GM13976 (cell line): ENCODE measurements around the gene SLC22A31.

Experiments used
- DNase-seq: peaks from one replicate; pipeline ENCODE4 v3.0.0; 2012; ENCODE audit warnings: low spot score
- in situ Hi-C: fragments of 300-500 bp; cut with MboI; formaldehyde crosslinking; loops from one replicate; pipeline ENCODE4 v1.12.0; 2022; ENCODE audit warnings: low sequenced_read_pairs, mixed read lengths, inconsistent platforms; ENCODE audit not compliant: unreplicated experiment
- TF ChIP-seq, protein P1 (sequence below): IDR thresholded peaks from 2 replicates; pipeline ENCODE4 v1.5.1; 2012; ENCODE audit warnings: borderline replicate concordance, mild to moderate bottlenecking; ENCODE audit not compliant: insufficient read depth; ENCODE audit errors: extremely low read depth, missing control alignments, control extremely low read depth

SLC22A31 gene

DNA sequence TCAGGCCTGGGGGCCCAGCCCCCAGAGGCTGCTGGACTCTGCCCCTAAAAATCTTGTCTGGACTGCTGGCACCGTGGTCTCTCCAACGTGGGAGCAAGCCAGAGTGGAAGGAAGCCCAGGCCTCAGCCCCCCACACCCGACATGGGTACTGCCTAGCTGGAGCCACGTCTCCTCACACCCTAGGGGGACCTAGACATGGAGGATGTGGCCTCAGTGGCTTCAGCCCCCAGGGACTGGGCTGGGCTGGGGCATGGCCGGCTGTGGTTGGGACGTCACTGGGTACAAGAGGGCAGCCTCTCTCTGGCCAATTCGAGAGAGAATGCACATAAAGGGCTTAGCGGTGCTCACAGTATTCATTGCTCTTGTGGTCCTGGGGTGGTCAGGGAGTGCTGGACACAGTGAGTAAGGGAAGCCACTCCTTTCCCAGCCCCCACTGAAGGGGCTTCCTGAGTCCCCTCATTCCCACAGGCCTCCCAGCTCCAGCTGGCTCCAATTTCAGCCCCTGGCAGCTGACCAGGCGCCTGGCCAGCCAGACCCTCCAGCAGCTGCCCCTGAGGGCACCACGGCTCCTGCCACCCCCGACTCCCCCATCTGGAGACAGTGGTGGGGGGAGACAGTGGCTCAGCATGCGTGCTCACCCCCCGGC lies 27.7 kb downstream of the SLC22A31 start:
- in situ Hi-C loops, result no loop called here
- TF ChIP-seq, protein P1, sequence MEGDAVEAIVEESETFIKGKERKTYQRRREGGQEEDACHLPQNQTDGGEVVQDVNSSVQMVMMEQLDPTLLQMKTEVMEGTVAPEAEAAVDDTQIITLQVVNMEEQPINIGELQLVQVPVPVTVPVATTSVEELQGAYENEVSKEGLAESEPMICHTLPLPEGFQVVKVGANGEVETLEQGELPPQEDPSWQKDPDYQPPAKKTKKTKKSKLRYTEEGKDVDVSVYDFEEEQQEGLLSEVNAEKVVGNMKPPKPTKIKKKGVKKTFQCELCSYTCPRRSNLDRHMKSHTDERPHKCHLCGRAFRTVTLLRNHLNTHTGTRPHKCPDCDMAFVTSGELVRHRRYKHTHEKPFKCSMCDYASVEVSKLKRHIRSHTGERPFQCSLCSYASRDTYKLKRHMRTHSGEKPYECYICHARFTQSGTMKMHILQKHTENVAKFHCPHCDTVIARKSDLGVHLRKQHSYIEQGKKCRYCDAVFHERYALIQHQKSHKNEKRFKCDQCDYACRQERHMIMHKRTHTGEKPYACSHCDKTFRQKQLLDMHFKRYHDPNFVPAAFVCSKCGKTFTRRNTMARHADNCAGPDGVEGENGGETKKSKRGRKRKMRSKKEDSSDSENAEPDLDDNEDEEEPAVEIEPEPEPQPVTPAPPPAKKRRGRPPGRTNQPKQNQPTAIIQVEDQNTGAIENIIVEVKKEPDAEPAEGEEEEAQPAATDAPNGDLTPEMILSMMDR, result no peak
- DNase-seq, result no peak

DNA sequence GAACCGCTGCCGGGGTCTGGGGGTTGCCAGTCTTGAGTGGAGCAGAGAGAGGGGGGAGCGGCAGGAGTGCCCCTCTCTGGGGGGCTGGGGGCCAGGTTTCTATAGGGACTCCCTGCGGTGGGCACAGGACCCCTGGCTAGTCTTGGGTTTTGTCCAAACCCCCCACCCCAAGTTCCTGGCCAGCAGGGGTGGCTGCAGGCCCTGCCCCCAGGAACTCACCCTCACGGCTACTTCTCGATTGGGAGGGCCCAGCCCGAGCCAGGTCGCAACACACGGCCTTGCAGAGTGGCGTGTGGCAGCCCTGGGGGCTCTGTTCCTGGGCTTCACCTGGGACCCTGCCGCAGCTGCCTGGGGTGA lies 28.2 kb downstream of the SLC22A31 start:
- DNase-seq, result no peak
- TF ChIP-seq, protein P1, result no peak
- in situ Hi-C loops, result no loop called here

DNA sequence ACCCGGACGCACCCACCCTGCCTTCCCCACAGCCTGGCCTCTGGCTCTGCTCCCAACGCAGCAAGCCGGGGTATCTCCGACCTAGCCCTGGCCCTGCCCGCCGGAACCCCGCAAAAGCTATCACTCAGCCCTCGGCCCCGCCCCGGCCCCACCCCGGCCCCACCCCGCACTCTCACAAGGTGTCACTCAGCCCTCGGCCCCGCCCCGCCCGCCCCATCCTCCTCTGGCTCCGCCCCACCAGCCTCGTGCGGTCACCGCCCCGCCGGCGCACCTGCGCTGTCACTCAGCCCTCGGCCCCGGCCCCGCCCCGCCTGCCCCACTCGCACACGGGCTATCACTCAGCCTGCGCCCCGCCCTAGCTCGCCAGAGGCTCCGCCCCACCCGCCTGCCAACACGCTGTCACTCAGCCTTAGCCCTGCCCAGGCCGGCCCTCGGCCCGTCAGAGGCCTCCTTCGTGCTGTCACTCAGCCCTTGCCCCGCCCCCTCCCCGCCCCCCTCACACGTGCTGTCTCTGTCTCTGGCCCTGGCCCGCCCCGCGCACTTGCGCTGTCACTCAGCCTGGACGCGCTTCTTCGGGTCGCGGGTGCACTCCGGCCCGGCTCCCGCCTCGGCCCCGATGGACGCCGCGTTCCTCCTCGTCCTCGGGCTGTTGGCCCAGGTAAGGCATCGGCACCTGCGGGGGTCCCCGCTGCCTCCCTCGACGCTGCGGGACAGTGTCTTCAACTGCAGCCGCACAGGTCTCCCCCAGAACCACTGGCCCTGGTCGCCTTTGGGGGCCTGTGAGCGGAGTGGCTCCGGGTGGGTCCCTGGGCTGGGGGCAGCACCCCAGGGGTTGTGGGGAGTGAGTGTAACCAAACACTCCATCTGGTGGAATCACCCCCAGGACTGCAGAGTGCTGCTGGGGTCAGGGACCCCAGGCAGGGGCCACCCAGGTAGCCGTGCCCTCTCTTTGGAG lies 28.8 kb downstream of the SLC22A31 start, which contains the start of gene CDH15:
TSS of gene CDH15 (plus strand) at position 533 of the 955 bp plus-strand sequence. CDS start at position 617, 84 bp downstream.
- DNase-seq, result peak; percentile 100
- TF ChIP-seq, protein P1, result no peak
- in situ Hi-C loops, result no loop called here

DNA sequence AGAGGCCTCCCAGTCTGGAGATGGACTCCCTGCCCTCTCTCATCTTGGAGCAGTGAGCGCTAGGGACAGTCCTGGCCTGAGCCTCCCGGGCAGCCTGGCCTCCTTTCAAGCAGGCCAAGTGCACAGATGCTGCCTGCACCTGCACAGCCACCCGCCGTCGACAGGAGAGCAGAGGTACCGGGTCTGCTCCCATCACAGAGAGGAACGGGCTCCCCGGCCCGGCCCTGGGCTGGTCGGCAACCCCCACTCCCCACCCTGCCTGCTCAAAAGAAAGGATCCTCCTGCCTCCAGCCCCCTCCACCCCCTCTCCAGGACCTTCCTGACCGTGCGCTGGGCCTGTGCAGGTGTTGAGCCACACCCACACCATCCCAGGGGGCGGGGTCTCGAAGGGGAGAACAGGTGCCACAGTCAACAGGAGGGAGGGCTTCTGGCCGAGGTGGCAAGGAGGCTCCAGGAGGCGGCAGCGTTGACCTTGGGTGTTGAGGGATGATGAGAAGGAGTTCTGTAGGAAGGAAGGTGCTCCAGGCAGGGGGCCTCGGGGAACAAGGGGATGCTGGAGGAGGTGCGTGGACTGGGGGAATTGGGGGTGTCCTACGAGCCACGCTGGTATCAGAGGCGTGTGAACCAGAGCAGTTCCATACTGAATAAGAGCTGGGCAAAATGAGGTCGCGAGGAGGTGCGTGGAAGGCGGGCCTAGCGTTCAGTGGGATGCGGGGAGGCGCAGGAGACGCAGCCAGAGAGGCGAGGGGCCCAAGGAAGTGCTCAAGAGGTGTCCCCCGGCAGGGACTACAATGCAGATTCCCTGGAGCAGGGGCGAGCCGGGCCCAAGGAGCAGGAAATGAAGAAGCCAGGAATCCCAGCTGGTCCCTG lies 29.8 kb downstream of the SLC22A31 start:
- DNase-seq, result no peak
- TF ChIP-seq, protein P1, result peak; percentile 7
- in situ Hi-C loops, result no loop called here

DNA sequence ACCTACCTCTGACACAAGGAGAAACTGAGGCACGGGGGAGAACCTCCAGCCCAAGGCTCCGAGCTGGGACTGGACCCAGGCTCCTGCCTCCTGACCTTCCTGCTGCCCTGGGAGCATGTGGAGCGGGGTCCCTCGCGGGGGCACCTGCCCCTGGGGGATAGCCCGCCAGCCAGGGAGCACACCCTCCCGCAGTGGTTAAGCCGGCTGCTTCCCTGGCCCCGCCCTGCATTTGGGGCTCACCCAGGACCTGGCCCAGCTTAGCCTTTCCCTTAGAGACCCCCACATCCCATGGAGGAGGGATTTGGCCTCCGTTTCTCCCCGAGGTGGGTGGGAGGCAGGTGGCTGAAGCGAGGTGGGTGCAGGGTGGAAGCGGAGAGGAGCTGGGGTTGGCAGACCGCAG lies 30.6 kb downstream of the SLC22A31 start:
- in situ Hi-C loops, result loop anchor here (10.0 kb wide), 1 partner anchor 235 kb away; no protein-coding TSS in a partner anchor
- no peak for DNase-seq
- TF ChIP-seq, protein P1, result no peak

DNA sequence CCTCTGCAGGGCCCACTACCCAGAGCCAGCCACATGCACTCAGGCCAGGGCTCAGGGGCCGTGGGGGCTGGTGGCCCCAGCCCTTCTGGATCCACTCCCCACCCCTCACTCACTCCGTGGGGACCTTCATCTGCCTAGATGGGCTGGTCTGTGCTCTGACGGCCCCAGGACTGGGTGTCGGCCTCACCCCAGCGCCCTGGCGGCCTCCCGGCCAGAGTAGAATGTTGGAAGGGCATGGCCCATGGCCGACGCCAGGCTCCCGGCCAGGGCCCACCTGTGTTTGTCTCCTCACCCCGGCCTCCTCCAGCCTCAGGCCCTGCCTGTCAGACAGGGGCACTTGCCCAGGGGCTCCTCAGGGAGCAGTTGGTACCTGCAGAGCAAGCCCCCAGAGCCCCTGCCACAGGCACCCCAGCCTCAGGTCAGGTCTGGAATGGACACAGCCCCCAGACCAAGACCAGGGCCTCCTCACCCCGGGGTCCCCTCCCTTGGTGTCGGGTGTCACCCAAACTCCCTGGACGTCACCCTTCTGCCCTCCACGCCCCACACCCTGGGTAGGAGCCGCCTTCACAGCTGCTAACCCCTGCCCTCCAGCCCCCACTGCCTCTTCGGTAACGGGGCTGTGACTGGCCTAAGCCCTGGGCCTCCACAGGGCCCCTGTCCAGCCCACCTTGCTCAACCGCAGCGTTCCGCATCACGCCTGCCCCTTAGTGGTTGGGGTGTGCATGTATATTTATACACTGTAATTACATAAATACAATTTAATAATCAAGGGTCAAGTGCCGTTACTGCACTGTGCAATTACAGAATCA lies 31.8 kb downstream of the SLC22A31 start:
- in situ Hi-C loops, result loop anchor here (10.0 kb wide), 1 partner anchor 234 kb away; no protein-coding TSS in a partner anchor
- DNase-seq, result no peak
- TF ChIP-seq, protein P1, result no peak
